Measurements from ENCODE around the gene MRFAP1L1. TPM values are rescaled to one million over a fixed set of nuclear protein-coding genes. Genes with fewer than 3 reads are reported as not detected.

The MRFAP1L1 gene
- total RNA-seq, 4 donors from 2014 or later = 56.9 to 99.9 (median 71.7) TPM

DNA sequence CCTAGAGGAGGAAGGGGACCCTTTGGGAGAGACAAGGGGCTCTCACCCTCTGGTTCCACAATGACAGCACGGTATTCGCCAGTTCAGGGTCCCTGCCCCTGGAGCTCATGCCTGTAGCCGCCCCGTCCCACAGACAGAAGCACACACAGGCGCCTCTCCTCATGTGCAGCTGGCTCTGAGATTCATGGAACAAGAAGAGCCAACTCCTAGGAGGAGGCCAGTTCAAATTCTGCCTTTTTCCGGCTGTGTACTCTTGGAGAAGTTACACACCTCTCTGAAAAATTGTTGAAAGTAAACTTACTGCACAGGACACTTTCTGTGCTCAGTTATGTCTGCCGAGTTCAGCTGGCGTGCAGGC, 21.6 kb upstream of the MRFAP1L1 start:
- Histone ChIP-seq H3K27ac (no peak overlapping the region), H3K4me1 (peaks cover 0 to 8% of the 10 kb centered on the region in 2 donors), H3K27me3 (no peaks in the 10 kb centered on the region), H3K36me3 (no peaks in the 10 kb centered on the region), H3K9me3 (no peaks in the 10 kb centered on the region), H3K4me3 (no peak overlapping the region)
- no peak for DNase-seq
- TF ChIP-seq POLR2A (IDR thresholded peaks at IDR 0.05) = no peak
- TF ChIP-seq, protein P1, sequence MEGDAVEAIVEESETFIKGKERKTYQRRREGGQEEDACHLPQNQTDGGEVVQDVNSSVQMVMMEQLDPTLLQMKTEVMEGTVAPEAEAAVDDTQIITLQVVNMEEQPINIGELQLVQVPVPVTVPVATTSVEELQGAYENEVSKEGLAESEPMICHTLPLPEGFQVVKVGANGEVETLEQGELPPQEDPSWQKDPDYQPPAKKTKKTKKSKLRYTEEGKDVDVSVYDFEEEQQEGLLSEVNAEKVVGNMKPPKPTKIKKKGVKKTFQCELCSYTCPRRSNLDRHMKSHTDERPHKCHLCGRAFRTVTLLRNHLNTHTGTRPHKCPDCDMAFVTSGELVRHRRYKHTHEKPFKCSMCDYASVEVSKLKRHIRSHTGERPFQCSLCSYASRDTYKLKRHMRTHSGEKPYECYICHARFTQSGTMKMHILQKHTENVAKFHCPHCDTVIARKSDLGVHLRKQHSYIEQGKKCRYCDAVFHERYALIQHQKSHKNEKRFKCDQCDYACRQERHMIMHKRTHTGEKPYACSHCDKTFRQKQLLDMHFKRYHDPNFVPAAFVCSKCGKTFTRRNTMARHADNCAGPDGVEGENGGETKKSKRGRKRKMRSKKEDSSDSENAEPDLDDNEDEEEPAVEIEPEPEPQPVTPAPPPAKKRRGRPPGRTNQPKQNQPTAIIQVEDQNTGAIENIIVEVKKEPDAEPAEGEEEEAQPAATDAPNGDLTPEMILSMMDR (IDR thresholded peaks at IDR 0.05) = no peak
- intact Hi-C loops (cut with DNase I; ENCODE audit: low total_unique reads) = no loop called here

GRCh38 chr4:6730603-6731317, 21.1 kb upstream of the MRFAP1L1 start:
- H3K4me1 ChIP-seq = peaks cover 0 to 8% of the 10 kb centered on the region in 2 donors
- no peak for DNase-seq
- TF ChIP-seq, protein P1 (IDR thresholded peaks at IDR 0.05) = no peak
- no peak for TF ChIP-seq POLR2A (IDR thresholded peaks at IDR 0.05)
- H3K4me3 ChIP-seq = no peak overlapping the region
- no peak overlapping the region for H3K27ac ChIP-seq
- H3K36me3 ChIP-seq = no peaks in the 10 kb centered on the region
- no peaks in the 10 kb centered on the region for H3K27me3 ChIP-seq
- intact Hi-C loops (cut with DNase I; ENCODE audit: low total_unique reads) = no loop called here
- H3K9me3 ChIP-seq = no peaks in the 10 kb centered on the region

- no peak for DNase-seq
- H3K9me3 ChIP-seq = no peaks in the 10 kb centered on the region
- no peak overlapping the region for H3K27ac ChIP-seq
- intact Hi-C loops (cut with DNase I; ENCODE audit: low total_unique reads) = no loop called here
- H3K4me1 ChIP-seq = peaks cover 0 to 8% of the 10 kb centered on the region in 2 donors
- TF ChIP-seq POLR2A (IDR thresholded peaks at IDR 0.05) = no peak
- TF ChIP-seq, protein P1 (IDR thresholded peaks at IDR 0.05) = no peak
- no peaks in the 10 kb centered on the region for H3K36me3 ChIP-seq
- H3K27me3 ChIP-seq = no peaks in the 10 kb centered on the region
- no peak overlapping the region for H3K4me3 ChIP-seq
These were observed 18.8 kb upstream of the MRFAP1L1 start for GRCh38 chr4:6728320-6729029.

- intact Hi-C loops (cut with DNase I; ENCODE audit: low total_unique reads) = no loop called here
These were observed 18.2 kb upstream of the MRFAP1L1 start for GRCh38 chr4:6727943-6728250.

More at GRCh38 chr4:6727943-6728250, 18.2 kb upstream of the MRFAP1L1 start:
- Histone ChIP-seq H3K9me3 (no peaks in the 10 kb centered on the region), H3K4me1 (peaks cover 0 to 7% of the 10 kb centered on the region in 2 donors), H3K36me3 (no peaks in the 10 kb centered on the region), H3K4me3 (no peak overlapping the region), H3K27me3 (no peaks in the 10 kb centered on the region), H3K27ac (no peak overlapping the region)
- TF ChIP-seq, protein P1 (IDR thresholded peaks at IDR 0.05) = no peak
- TF ChIP-seq POLR2A (IDR thresholded peaks at IDR 0.05) = no peak
- DNase-seq = no peak

All from uterus (tissue), 4 donors.